HG02973 (cell line): Measurements from ENCODE around the gene CDH4.
"Not testable (repeated sequence)": the region's sequence is repeated elsewhere in the genome, so short reads cannot be mapped to it uniquely, and the experiment has no call there.

Experiments used
- ATAC-seq: cut with Tn5 transposase; IDR thresholded peaks from one replicate; pipeline ENCODE4 v1.9.1; 2021; ENCODE audit warnings: moderate library complexity; ENCODE audit not compliant: unreplicated experiment

CDH4 gene

GRCh38 chr20:61939691-61940360 lies 687.8 kb downstream of the CDH4 start:
- ATAC-seq, result no peak

- ATAC-seq, result no peak
Measured at GRCh38 chr20:61940491-61940890, 688.4 kb downstream of the CDH4 start.

- ATAC-seq, result no peak
Measured at GRCh38 chr20:61940976-61941720, 689.1 kb downstream of the CDH4 start.

- ATAC-seq, result no peak
Measured at GRCh38 chr20:61941721-61942405, 689.8 kb downstream of the CDH4 start.

GRCh38 chr20:61942526-61942925 lies 690.5 kb downstream of the CDH4 start:
- ATAC-seq, result no peak

- ATAC-seq, result not testable (repeated sequence)
Measured at GRCh38 chr20:61944967-61945366, 692.9 kb downstream of the CDH4 start.

GRCh38 chr20:61945495-61945894 lies 693.4 kb downstream of the CDH4 start:
- ATAC-seq, result not testable (repeated sequence)

GRCh38 chr20:61948056-61948455 lies 696.0 kb downstream of the CDH4 start:
- ATAC-seq, result not testable (repeated sequence)

- no peak for ATAC-seq
Measured at GRCh38 chr20:61948586-61949362, 696.7 kb downstream of the CDH4 start.

GRCh38 chr20:61949363-61949713 lies 697.3 kb downstream of the CDH4 start:
- no peak for ATAC-seq

GRCh38 chr20:61949714-61950640 lies 697.9 kb downstream of the CDH4 start:
- ATAC-seq, result no peak

- no peak for ATAC-seq
Measured at GRCh38 chr20:61950641-61951071, 698.6 kb downstream of the CDH4 start.

- no peak for ATAC-seq
Measured at GRCh38 chr20:61951695-61952533, 699.9 kb downstream of the CDH4 start.

GRCh38 chr20:61953037-61954021 lies 701.3 kb downstream of the CDH4 start:
- ATAC-seq, result no peak

- no peak for ATAC-seq
Measured at GRCh38 chr20:61954276-61955021, 702.4 kb downstream of the CDH4 start.

GRCh38 chr20:61955668-61956395 lies 703.8 kb downstream of the CDH4 start:
- no peak for ATAC-seq
